GM10248 (cell line): ENCODE results near the gene PRTFDC1.
A peak's percentile ranks its signal among the peaks of the same experiment; 100 is the strongest.
"Not testable (repeated sequence)": the region's sequence is repeated elsewhere in the genome, so short reads cannot be mapped to it uniquely, and the experiment has no call there.

Experiments used
- CTCF ChIA-PET: fragments of 300-600 bp; sonication (Branson Sonifier 250); formaldehyde crosslinking; extraction: SDS; loops from one replicate; lab custom pipeline; 2021; ENCODE audit warnings: antibody characterized with exemption; lab: Yijun Ruan, JAX
- POLR2A ChIA-PET: fragments of 350-650 bp; sonication (Branson Sonifier 250); formaldehyde crosslinking; extraction: SDS; loops from one replicate; lab custom pipeline; 2020; ENCODE audit warnings: antibody characterized with exemption; lab: Yijun Ruan, JAX
- DNase-seq: peaks from one replicate; pipeline ENCODE4 v3.0.0; 2012; ENCODE audit errors: extremely low spot score
- CTCF ChIP-seq: IDR thresholded peaks from 2 replicates; pipeline ENCODE4 v1.5.1; 2012; ENCODE audit warnings: mild to moderate bottlenecking, low read depth; ENCODE audit errors: extremely low read depth, missing control alignments, control extremely low read depth

The PRTFDC1 gene

DNA sequence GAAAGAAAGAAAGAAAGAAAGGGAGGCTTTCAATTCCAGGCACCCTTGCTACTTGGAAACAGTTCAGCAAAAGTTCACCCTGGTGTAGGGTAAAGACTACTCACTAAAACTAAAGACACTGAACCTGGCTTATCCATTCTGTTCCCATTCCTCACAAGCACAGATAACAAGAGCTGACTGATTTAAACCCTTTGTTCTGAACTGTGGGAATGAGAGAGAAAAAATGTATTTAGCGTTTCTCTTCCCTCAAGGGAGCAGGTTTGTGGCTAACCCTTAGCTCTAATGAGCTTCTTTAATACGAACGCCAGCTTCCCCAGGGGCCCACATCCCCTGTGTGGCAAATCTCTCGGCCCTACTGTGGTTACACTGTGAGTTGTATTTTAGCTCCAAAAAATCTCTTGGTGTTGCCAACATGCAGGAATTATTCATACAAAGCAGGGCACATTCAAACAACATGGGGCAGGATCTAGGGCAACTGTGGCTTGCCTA lies 23.3 kb downstream of the PRTFDC1 start:
- no peak for DNase-seq
- TF ChIP-seq CTCF: no peak
- ChIA-PET POLR2A (no interaction called here), CTCF (interaction anchor here (1.0 to 2.2 kb wide), 5 partner anchors 14 to 286 kb away, joined by 3 to 9 read pairs (median 4); partner anchors contain the start of gene PRTFDC1)

- POLR2A ChIA-PET: no interaction called here
- no peak for DNase-seq
- CTCF ChIA-PET: no interaction called here
- TF ChIP-seq CTCF: no peak
Measured at GRCh38 chr10:24928163-24928562, 24.2 kb downstream of the PRTFDC1 start.

GRCh38 chr10:24926557-24926956 lies 25.8 kb downstream of the PRTFDC1 start:
- DNase-seq: no peak
- ChIA-PET POLR2A (no interaction called here), CTCF (no interaction called here)
- no peak for TF ChIP-seq CTCF

DNA sequence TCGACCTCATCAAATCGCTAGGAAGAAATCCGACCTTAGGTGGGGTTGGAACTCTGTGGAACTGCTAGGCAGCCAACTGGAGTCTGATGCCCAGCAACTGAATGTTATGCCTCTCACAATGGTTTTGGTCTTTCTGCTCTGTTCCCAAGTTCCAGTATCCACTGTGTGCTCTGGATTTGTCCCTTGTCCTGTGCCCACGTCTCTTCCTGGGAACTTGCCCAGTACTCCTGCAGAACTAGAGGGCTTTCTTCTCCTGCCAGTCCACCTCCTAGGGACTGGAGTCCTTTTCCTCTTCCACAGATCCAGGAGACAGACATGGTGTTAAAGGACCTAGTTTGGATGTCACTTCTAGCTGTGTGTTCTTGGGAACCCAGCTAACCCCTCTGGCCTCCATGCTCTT lies 26.6 kb downstream of the PRTFDC1 start:
- POLR2A ChIA-PET: no interaction called here
- no peak for TF ChIP-seq CTCF
- DNase-seq: no peak
- CTCF ChIA-PET: interaction anchor here (1.0 kb wide), 1 partner anchor 11 kb away, joined by 3 read pairs; no protein-coding TSS in a partner anchor

- CTCF ChIA-PET: interaction anchor here (1.2 to 1.4 kb wide), 2 partner anchors 11 to 97 kb away, joined by 3 read pairs; no protein-coding TSS in a partner anchor
- DNase-seq, POLR2A ChIA-PET: not testable (repeated sequence)
Measured at GRCh38 chr10:24924483-24924882, 27.9 kb downstream of the PRTFDC1 start.

DNA sequence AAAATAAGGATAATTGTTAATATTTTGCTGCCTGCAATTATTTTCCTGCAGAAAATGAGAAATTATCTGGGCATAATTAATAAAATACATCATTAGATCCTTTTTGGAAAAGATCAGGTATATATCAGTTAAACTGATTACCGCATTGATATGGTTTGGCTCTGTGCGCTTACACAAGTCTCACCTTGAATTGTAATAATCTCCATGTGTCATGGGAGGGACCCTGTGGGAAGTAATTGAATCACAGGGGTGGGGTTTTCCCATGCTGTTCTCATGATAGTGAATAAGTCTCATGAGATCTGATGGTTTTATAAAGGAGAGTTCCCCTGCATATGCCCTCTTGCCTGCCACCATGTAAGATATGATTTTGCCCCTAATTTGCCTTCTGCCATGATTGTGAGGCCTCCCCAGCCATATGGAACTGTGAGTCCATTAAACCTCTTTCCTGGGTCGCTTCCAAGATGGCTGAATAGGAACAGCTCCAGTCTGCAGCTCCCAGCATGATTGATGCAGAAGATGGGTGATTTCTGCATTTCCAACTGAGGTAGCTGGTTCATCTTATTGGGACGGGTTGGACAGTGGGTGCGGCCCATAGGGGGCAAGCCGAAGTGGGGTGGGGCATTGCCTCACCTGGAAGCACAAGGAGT lies 30.1 kb downstream of the PRTFDC1 start:
- ChIA-PET CTCF (interaction anchor here (1.7 to 1.8 kb wide), 2 partner anchors 9 to 12 kb away, joined by 3 to 4 read pairs; no protein-coding TSS in a partner anchor), POLR2A (interaction anchor here (0.5 to 0.9 kb wide), 3 partner anchors 89 to 1503 kb away, joined by 4 to 5 read pairs (median 4); no protein-coding TSS in a partner anchor)
- not testable (repeated sequence) for DNase-seq

DNA sequence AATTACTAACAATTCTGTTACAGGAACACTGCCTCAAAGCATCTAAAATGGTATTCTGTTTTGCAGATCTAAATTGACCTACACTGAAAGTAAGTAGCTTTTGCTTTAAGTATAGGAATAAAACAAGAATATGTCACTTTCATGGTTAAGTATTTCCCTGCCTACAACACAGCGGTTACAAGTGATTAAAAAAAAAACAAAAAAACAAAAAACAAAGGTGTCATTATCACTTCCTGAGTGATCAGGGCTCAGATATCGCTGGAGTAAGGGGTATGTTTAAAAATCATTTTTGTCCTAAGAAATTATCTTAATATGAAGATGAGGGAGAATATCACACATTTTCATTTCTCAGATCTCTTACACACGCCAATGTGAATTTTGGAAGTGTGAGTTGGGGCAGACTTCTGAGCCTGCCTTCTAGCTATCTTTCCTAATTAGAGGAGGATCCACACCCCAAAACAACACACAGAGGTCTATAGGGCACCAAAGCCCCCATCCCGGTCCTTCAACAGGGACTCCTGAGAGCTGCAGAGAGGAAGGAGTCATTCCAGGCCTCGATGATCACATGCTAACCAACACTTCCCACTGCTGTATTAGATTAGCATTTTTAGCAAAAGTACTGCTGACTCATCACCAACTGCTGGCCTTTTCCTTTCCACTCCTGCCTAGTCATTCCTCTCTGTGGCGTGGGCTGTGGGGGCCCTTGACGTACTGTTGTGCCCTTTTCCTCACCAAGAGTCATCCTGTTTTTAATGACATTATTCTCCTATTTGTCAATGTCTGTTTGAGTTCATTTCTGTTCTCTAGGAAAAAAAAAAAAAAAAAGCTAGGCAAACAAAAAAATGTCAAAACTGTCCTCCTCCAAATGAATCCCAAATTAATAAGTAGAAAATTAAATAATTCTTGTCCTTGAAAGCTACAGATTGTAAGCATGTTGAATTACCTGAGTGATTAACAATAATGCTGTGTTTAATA lies 31.2 kb downstream of the PRTFDC1 start:
- ChIA-PET CTCF (interaction anchor here (1.0 to 1.7 kb wide), 4 partner anchors 10 to 303 kb away, joined by 3 to 4 read pairs (median 3); no protein-coding TSS in a partner anchor), POLR2A (interaction anchor here (0.5 to 0.9 kb wide), 3 partner anchors 90 to 1502 kb away, joined by 4 to 5 read pairs (median 4); no protein-coding TSS in a partner anchor)
- peak; percentile 33 for DNase-seq
- TF ChIP-seq CTCF: no peak

- DNase-seq, POLR2A ChIA-PET: not testable (repeated sequence)
- CTCF ChIA-PET: interaction anchor here (1.0 to 1.7 kb wide), 2 partner anchors 9 to 302 kb away, joined by 3 to 4 read pairs; no protein-coding TSS in a partner anchor
Measured at GRCh38 chr10:24920192-24920591, 32.2 kb downstream of the PRTFDC1 start.

GRCh38 chr10:24919629-24920028 lies 32.8 kb downstream of the PRTFDC1 start:
- POLR2A ChIA-PET, DNase-seq: not testable (repeated sequence)
- CTCF ChIA-PET: interaction anchor here (1.7 kb wide), 1 partner anchor 9 kb away, joined by 4 read pairs; no protein-coding TSS in a partner anchor
